ENCODE data around the gene METTL1. TPM values are rescaled to one million over a fixed set of nuclear protein-coding genes. Genes with fewer than 3 reads are reported as not detected.
A peak's percentile ranks its signal among the peaks of the same experiment; 100 is the strongest.

Gene METTL1
- total and polyA plus RNA-seq, 4 donors: 2.8 to 11.2 (median 7.1) TPM

DNA sequence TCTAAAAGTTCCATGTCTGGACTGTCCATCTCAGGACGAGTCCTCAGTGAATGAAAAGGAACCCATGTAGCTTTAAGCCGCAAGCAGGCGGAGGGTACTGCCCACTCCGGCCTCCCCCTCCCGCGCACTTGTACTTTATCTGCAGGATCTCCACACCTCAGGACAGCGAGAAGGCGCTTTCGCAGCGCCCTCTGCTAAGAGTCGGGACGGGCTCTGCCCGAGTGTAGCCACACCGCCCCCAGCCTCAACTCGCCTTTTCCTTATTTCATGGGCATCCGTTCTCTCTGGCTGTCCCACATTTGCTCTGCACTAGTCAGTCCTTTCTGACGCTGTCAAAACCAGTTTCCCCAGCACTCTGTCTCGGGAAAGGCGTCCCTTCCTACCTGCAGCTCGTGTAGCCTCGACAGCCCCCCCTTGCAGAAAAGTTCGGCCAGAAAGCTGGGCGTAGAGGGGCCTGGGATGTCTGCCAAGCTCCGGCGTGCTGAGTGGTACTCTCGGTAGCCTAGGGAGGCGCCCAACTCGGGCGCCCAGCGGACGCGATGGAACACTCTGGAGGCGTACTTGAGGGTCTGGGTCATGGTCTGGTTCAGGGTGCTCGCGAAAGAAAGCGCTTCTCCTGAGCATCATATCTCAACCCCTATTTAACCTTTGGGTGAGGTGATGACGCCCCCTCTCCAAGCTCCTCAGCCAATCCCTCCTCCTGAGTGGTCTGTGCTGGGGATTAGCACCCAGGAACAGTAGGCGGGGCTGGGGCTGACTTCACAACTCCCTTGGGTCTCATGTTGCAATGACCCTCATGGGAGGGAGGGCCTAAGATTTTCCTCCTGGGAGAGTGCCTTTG lies 5.2 kb downstream of the METTL1 start, which contains the start of gene CYP27B1:
TSS of gene CYP27B1 (minus strand) at position 615 of the 841 bp plus-strand sequence. CDS start at position 578, 37 bp downstream.
- H3K4me3 ChIP-seq (ENCODE audit: low read depth in 1 of 3, low read length in 3 of 3): peak within 1 kb of the TSS in 1 of 3 donors; percentile 42
- H3K4me1 ChIP-seq (ENCODE audit: control insufficient read depth in 4 of 4, insufficient read depth in 4 of 4, low read length in 3 of 4): peaks cover 11 to 34% (median 28%) of the 10 kb centered on the region in 4 donors
- H3K9ac ChIP-seq (ENCODE audit: low read depth in 1 of 2, low read length in 2 of 2): no peak within 1 kb of the TSS
- no peak within 1 kb of the TSS for H3K27ac ChIP-seq (ENCODE audit: low read depth in 1 of 2, low read length in 2 of 2)
- WGBS: 11% methylated on average over 38 of the region's 38 CpGs
- H3K9me3 ChIP-seq (ENCODE audit: control insufficient read depth in 4 of 4, low read length in 3 of 4): no peaks in the 10 kb centered on the region
- DNase-seq (ENCODE audit: low spot score): no peak
- peaks cover 8 to 19% (median 14%) of the 10 kb centered on the region in 4 donors for H3K36me3 ChIP-seq (ENCODE audit: control insufficient read depth in 4 of 4, insufficient read depth in 3 of 4, low read depth in 1 of 4, low read length in 3 of 4)
- H3K27me3 ChIP-seq (ENCODE audit: control insufficient read depth in 4 of 4, insufficient read depth in 4 of 4, low read length in 3 of 4): peaks cover 0 to 14% (median 6%) of the 10 kb centered on the region in 4 donors
- no peak for TF ChIP-seq GABPA (IDR thresholded peaks at IDR 0.05 in 1 of 2, conservative IDR thresholded peaks at IDR 0.05 in 1 of 2)
- TF ChIP-seq, protein P1, sequence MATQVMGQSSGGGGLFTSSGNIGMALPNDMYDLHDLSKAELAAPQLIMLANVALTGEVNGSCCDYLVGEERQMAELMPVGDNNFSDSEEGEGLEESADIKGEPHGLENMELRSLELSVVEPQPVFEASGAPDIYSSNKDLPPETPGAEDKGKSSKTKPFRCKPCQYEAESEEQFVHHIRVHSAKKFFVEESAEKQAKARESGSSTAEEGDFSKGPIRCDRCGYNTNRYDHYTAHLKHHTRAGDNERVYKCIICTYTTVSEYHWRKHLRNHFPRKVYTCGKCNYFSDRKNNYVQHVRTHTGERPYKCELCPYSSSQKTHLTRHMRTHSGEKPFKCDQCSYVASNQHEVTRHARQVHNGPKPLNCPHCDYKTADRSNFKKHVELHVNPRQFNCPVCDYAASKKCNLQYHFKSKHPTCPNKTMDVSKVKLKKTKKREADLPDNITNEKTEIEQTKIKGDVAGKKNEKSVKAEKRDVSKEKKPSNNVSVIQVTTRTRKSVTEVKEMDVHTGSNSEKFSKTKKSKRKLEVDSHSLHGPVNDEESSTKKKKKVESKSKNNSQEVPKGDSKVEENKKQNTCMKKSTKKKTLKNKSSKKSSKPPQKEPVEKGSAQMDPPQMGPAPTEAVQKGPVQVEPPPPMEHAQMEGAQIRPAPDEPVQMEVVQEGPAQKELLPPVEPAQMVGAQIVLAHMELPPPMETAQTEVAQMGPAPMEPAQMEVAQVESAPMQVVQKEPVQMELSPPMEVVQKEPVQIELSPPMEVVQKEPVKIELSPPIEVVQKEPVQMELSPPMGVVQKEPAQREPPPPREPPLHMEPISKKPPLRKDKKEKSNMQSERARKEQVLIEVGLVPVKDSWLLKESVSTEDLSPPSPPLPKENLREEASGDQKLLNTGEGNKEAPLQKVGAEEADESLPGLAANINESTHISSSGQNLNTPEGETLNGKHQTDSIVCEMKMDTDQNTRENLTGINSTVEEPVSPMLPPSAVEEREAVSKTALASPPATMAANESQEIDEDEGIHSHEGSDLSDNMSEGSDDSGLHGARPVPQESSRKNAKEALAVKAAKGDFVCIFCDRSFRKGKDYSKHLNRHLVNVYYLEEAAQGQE (IDR thresholded peaks at IDR 0.05): no peak
- TF ChIP-seq FOXA1 (IDR thresholded peaks at IDR 0.05): no peak
- TF ChIP-seq TAF1 (conservative IDR thresholded peaks at IDR 0.05): no peak
- TF ChIP-seq ZBTB33 (IDR thresholded peaks at IDR 0.05): no peak
- no peak for TF ChIP-seq NR2F2 (IDR thresholded peaks at IDR 0.05)
- TF ChIP-seq HNF4G (IDR thresholded peaks at IDR 0.05): no peak
- TF ChIP-seq SP1 (IDR thresholded peaks at IDR 0.05): no peak
- no peak for TF ChIP-seq FOXA2 (IDR thresholded peaks at IDR 0.05)
- TF ChIP-seq JUND (IDR thresholded peaks at IDR 0.05): no peak

GRCh38 chr12:57765698-57766463 lies 6.0 kb downstream of the METTL1 start:
- no peak for TF ChIP-seq NR2F2 (IDR thresholded peaks at IDR 0.05)
- Histone ChIP-seq H3K27ac (ENCODE audit: low read depth in 1 of 2, low read length in 2 of 2) (no peak overlapping the region), H3K4me3 (ENCODE audit: low read depth in 1 of 3, low read length in 3 of 3) (peak overlapping the region in 1 of 3 donors; percentile 42), H3K27me3 (ENCODE audit: control insufficient read depth in 4 of 4, insufficient read depth in 4 of 4, low read length in 3 of 4) (peaks cover 0 to 14% (median 6%) of the 10 kb centered on the region in 4 donors), H3K36me3 (ENCODE audit: control insufficient read depth in 4 of 4, insufficient read depth in 3 of 4, low read depth in 1 of 4, low read length in 3 of 4) (peaks cover 8 to 19% (median 13%) of the 10 kb centered on the region in 4 donors), H3K4me1 (ENCODE audit: control insufficient read depth in 4 of 4, insufficient read depth in 4 of 4, low read length in 3 of 4) (peaks cover 6 to 30% (median 21%) of the 10 kb centered on the region in 4 donors), H3K9me3 (ENCODE audit: control insufficient read depth in 4 of 4, low read length in 3 of 4) (no peaks in the 10 kb centered on the region), H3K9ac (ENCODE audit: low read depth in 1 of 2, low read length in 2 of 2) (no peak overlapping the region)
- WGBS: 5% methylated on average over 40 of the region's 40 CpGs
- DNase-seq (ENCODE audit: low spot score): no peak
